K562 (cell line): ENCODE measurements around the gene MTHFSD. TPM values are rescaled to one million over a fixed set of nuclear protein-coding genes. Genes with fewer than 3 reads are reported as not detected.

ENCODE experiments used
- ATAC-seq: fragments of 200-7000 bp; cut with Tn5 transposase; 3 replicates; pipeline ENCODE4 v1.9.1; 2020; ENCODE audit warnings: moderate library complexity
- BruUV-seq: library from RNA; stranded (reverse); fragments of 400-500 nt; replicated peaks from 2 replicates; lab custom pipeline; 2021; lab: Mats Ljungman, UMichigan
- CTCF ChIA-PET: fragments of 300-600 bp; formaldehyde crosslinking; extraction: SDS; loops from one replicate; lab custom pipeline; 2021; ENCODE audit warnings: low intra/inter-chr PET ratio; lab: Yijun Ruan, JAX
- POLR2A ChIA-PET: fragments of 300-600, 350-650 bp; sonication (Branson Sonifier 250); formaldehyde crosslinking; extraction: SDS; loops from one replicate; lab custom pipeline; 2021; ENCODE audit warnings: antibody characterized with exemption, inconsistent platforms; lab: Yijun Ruan, JAX
- DNase-seq, 4 experiments: peaks; one replicate each; pipeline versions ENCODE4 v3.0.0 to v3.0.0-alpha.2; 2011 to 2018; ENCODE audit warnings: low spot score in 3 of 4, mixed read lengths in 3 of 4; ENCODE audit errors: extremely low read depth in 1 of 4
- FAIRE-seq: peaks from 2 replicates; lab custom pipeline; 2011; peaks lifted over from hg19 to GRCh38; lab: Jason Lieb, UNC
- H2AFZ ChIP-seq: 2 replicates; pipeline ENCODE4 v1.6.0; 2011; ENCODE audit warnings: low read depth, low read length, control low read depth, inconsistent platforms
- H3K27ac ChIP-seq: fragments of 200-600 bp; 3 replicates; pipeline ENCODE4 v1.8.0; 2011; ENCODE audit warnings: low read depth, mild to moderate bottlenecking, control low read depth, inconsistent platforms, low read length, moderate library complexity, mixed read lengths; ENCODE audit errors: extremely low read depth
- H3K27me3 ChIP-seq, 2 experiments: fragments of 300-600 bp in 1 of 2; 2 replicates in 1 of 2; 3 replicates in 1 of 2; pipeline versions ENCODE4 v1.6.0 to v1.8.0; 2011; ENCODE audit warnings: inconsistent platforms in 2 of 2, low read length in 2 of 2, mild to moderate bottlenecking in 1 of 2, mixed read lengths in 1 of 2, moderate library complexity in 1 of 2; ENCODE audit not compliant: control insufficient read depth in 2 of 2, insufficient read depth in 2 of 2
- H3K36me3 ChIP-seq: fragments of 300-600 bp; 3 replicates; pipeline ENCODE4 v1.8.0; 2011; ENCODE audit warnings: mild to moderate bottlenecking, low read length, inconsistent platforms; ENCODE audit not compliant: control insufficient read depth, insufficient read depth
- H3K4me1 ChIP-seq, 2 experiments: fragments of 200-600 bp in 1 of 2; replicated peaks in 1 of 2; 2 replicates in 1 of 2; 3 replicates in 1 of 2; pipeline versions ENCODE4 v1.5.1 to v1.8.0; 2011; ENCODE audit warnings: inconsistent platforms in 2 of 2, low read length in 2 of 2, mild to moderate bottlenecking in 1 of 2, mixed read lengths in 1 of 2, moderate library complexity in 1 of 2; ENCODE audit not compliant: control insufficient read depth in 2 of 2, insufficient read depth in 2 of 2
- H3K4me2 ChIP-seq: 2 replicates; pipeline ENCODE4 v1.6.1; 2011; ENCODE audit warnings: low read length, control low read depth, inconsistent platforms, mixed read lengths; ENCODE audit not compliant: insufficient read depth
- H3K4me3 ChIP-seq: fragments of 200-600 bp; sonication (generic), shearing (Covaris generic); 2 replicates; pipeline ENCODE4 v1.5.1; 2016; ENCODE audit warnings: control low read depth, inconsistent platforms
- H3K79me2 ChIP-seq: fragments of 200-600 bp; 3 replicates; pipeline ENCODE4 v1.8.0; 2011; ENCODE audit warnings: low read length, inconsistent platforms; ENCODE audit not compliant: control insufficient read depth, insufficient read depth
- H3K9ac ChIP-seq, 2 experiments: 2 replicates each; pipeline versions ENCODE4 v1.6.0 to v1.6.1; 2011; ENCODE audit warnings: low read depth in 2 of 2, low read length in 2 of 2, control low read depth in 1 of 2, inconsistent platforms in 1 of 2, mild to moderate bottlenecking in 1 of 2, mixed read lengths in 1 of 2; ENCODE audit not compliant: insufficient read depth in 1 of 2
- H3K9me1 ChIP-seq: one replicate; pipeline ENCODE4 v1.6.0; 2011; ENCODE audit warnings: inconsistent platforms, mild to moderate bottlenecking, low read length, moderate library complexity; ENCODE audit not compliant: control insufficient read depth, insufficient read depth
- H3K9me3 ChIP-seq: replicated peaks from 2 replicates; pipeline ENCODE4 v1.5.1; 2011; ENCODE audit warnings: low read depth, low read length, inconsistent platforms; ENCODE audit not compliant: control insufficient read depth, insufficient read depth
- H4K20me1 ChIP-seq: replicated peaks from 2 replicates; pipeline ENCODE4 v1.6.1; 2011; ENCODE audit warnings: low read length, inconsistent platforms, mixed read lengths; ENCODE audit not compliant: control insufficient read depth, insufficient read depth
- ARID1B ChIP-seq: fragments of 450-650 bp; IDR thresholded peaks from 2 replicates; pipeline ENCODE4 v1.6.1; 2016; ENCODE audit warnings: antibody characterized with exemption, mild to moderate bottlenecking, inconsistent platforms
- FOXA3 ChIP-seq, 2 experiments: fragments of 450-650 bp in 1 of 2; sonication (generic) in 1 of 2; formaldehyde crosslinking; IDR thresholded peaks in 1 of 2; conservative IDR thresholded peaks in 1 of 2; 2 replicates each; pipeline versions ENCODE4 v1.4.0 to v1.8.0; 2020 to 2022; ENCODE audit warnings: mild to moderate bottlenecking in 2 of 2, missing genetic modification reagents in 1 of 2
- HDAC2 ChIP-seq: fragments of 450-650 bp; IDR thresholded peaks from 2 replicates; pipeline ENCODE4 v1.6.1; 2016; ENCODE audit warnings: mild to moderate bottlenecking
- POLR2G ChIP-seq: fragments of 200-400 bp; formaldehyde crosslinking; IDR thresholded peaks from 2 replicates; pipeline ENCODE4 v1.6.1; 2017; ENCODE audit warnings: low read depth, mild to moderate bottlenecking, antibody characterized with exemption, low read length, moderate library complexity
- PTTG1 ChIP-seq: fragments of 450-650 bp; IDR thresholded peaks from 2 replicates; pipeline ENCODE4 v1.6.1; 2016; ENCODE audit warnings: low read depth, mild to moderate bottlenecking, missing genetic modification characterization, missing compliant biosample characterization
- XRCC5 ChIP-seq: fragments of 200-400 bp; formaldehyde crosslinking; IDR thresholded peaks from 2 replicates; pipeline ENCODE4 v1.6.1; 2017; ENCODE audit warnings: low read depth, mild to moderate bottlenecking, low read length
- WGBS: fragments of 100-300 bp; shearing (Covaris generic); methylation state at CpG from one replicate; pipeline ENCODE4 v1.1.6; 2016; ENCODE audit warnings: low coverage, mixed read lengths; ENCODE audit not compliant: insufficient coverage; ENCODE audit errors: missing lambda C conversion rate; 5-methylcytosine and 5-hydroxymethylcytosine counted together
- in situ Hi-C: fragments of 300-500 bp; cut with MboI; formaldehyde crosslinking; loops from 4 replicates; pipeline ENCODE4 v1.15.0; 2018; ENCODE audit warnings: inconsistent platforms, mixed read lengths
- intact Hi-C: fragments of 100-400 bp; cut with micrococcal nuclease; formaldehyde crosslinking; loops from 2 replicates; pipeline ENCODE4 v1.14.2; 2022
- polyA plus RNA-seq, 8 experiments: library from polyadenylated mRNA; depleted of rRNA in 4 of 8; stranded (reverse) in 5 of 8; unstranded in 3 of 8; fragments of >200 nt; fragmentation: Nextera tagmentation in 2 of 8; fragmentation: Illumina TruSeq in 1 of 8; extraction: Ambion mirVana in 2 of 8; extraction: Trizol in 1 of 8; gene quantifications; 2 replicates each; pipeline versions ENCODE4 v1.2.1 to v1.2.3, GENCODE V29; 2011 to 2014; ENCODE audit warnings: inconsistent platforms in 1 of 8, missing spikeins in 1 of 8
- total RNA-seq, 7 experiments: library from RNA; depleted of rRNA in 6 of 7; stranded (reverse); fragments of >200 nt in 6 of 7; fragmentation: Illumina TruSeq in 2 of 7; extraction: Trizol in 2 of 7; gene quantifications; 2 replicates each; pipeline versions ENCODE4 v1.2.1 to v1.2.3, GENCODE V29; 2011 to 2021; ENCODE audit warnings: low replicate concordance in 1 of 7

The MTHFSD gene
- total and polyA plus RNA-seq, 9 of the 15 experiments (the other 6 are each of a cell fraction or from before 2014, with no cell fraction given): 3.2 to 20.2 (median 12.0) TPM

DNA sequence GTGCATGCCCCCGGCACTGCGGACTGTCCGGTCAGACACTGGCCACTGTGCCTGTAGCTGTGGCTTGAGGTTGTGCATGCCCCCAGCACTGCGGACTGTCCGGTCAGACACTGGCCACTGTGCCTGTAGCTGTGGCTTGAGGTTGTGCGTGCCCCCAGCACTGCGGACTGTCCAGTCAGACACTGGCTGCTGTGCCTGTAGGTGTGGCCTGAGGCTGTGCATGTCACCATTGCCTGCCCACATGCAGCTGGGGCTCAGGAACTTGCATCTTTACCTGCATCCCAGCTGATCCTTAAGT is 5.2 kb downstream of the MTHFSD start:
- 96% methylated on average over 5 of the region's 7 CpGs for WGBS
- Histone ChIP-seq H2AFZ (no peak overlapping the region), H3K79me2 (peaks cover 12% of the 10 kb centered on the region), H4K20me1 (no peaks in the 10 kb centered on the region), H3K4me1 (peaks cover 0 to 7% of the 10 kb centered on the region in 2 experiments; a peak in 2 of 5 replicates), H3K27ac (no peak overlapping the region), H3K36me3 (peaks cover 27% of the 10 kb centered on the region; the same call in 2 of the 3 replicates), H3K9ac (no peak overlapping the region; a peak in 1 of 4 replicates), H3K9me1 (no peaks in the 10 kb centered on the region), H3K4me2 (no peak overlapping the region), H3K4me3 (no peak overlapping the region), H3K9me3 (no peaks in the 10 kb centered on the region), H3K27me3 (no peaks in the 10 kb centered on the region)
- no peak for FAIRE-seq
- intact Hi-C loops (no loop called here), in situ Hi-C loops (loop anchor here (25.0 kb wide), 1 partner anchor 1087 kb away; no protein-coding TSS in a partner anchor)
- ATAC-seq: no peak
- ChIA-PET CTCF (no interaction called here), POLR2A (no interaction called here)
- BruUV-seq: no TSS peak
- no peak for DNase-seq
- TF ChIP-seq POLR2G (0 out of 2 replicates have a peak, but pooled peaks have one; percentile 21), HDAC2 (no peak)

DNA sequence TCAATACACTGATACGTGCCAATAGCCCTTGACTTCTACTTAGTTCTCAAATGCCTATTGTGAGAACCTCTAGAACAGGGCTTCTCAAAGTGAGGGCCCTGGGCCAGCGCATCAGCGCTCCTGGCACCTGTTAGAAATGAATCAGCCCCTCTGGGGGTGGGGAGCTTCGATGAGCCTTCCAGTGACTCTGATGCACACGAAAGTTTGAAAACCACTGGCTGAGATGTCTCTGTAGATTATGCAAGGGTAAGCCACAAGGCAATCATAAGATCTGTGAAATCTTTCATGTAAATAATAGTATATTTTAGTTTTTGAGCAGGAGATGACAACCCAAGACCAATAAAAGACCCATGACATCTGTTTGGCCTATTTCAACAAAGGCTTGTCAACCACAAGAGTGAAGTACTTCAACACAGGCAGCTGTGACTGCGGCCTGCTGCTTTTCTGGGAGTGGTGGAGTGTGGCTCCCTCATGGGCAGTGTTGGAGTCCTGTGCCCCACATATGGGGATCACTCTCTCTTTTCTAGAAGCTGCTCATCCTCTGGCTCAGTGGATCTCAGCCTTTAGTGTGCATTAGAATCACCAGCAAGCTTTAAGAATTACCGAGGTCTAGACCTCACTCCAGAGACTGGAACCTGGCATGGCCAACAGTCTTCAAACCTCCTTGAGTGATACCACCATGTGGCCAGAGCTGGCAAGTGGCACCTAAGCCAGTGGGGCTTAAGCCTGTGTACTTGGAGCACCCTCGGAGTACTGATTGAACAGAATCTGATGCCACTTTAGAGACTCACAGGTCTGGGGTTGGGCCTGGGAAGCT is 5.8 kb downstream of the MTHFSD start:
- Histone ChIP-seq H3K9ac (no peak overlapping the region; a peak in 1 of 4 replicates), H3K27me3 (no peaks in the 10 kb centered on the region), H4K20me1 (no peaks in the 10 kb centered on the region), H3K36me3 (peaks cover 27% of the 10 kb centered on the region; the same call in 2 of the 3 replicates), H3K27ac (no peak overlapping the region), H3K79me2 (peaks cover 7% of the 10 kb centered on the region), H3K9me1 (no peaks in the 10 kb centered on the region), H3K4me1 (peaks cover 0 to 7% of the 10 kb centered on the region in 2 experiments; a peak in 2 of 5 replicates), H3K4me3 (no peak overlapping the region), H2AFZ (no peak overlapping the region), H3K9me3 (no peaks in the 10 kb centered on the region), H3K4me2 (no peak overlapping the region)
- DNase-seq (no peak), ATAC-seq (no peak), FAIRE-seq (no peak)
- intact Hi-C loops (no loop called here), in situ Hi-C loops (no loop called here)
- CTCF ChIA-PET: no interaction called here
- BruUV-seq: no TSS peak
- 65% methylated on average over 8 of the region's 8 CpGs for WGBS
- no peak for TF ChIP-seq FOXA3 (CRISPR knock-in tag; conservative IDR thresholded peaks at IDR 0.05 in 1 of 2, IDR thresholded peaks at IDR 0.05 in 1 of 2)
- no peak for TF ChIP-seq ARID1B
- no peak for TF ChIP-seq PTTG1
- no peak for TF ChIP-seq XRCC5
- POLR2A ChIA-PET: no interaction called here
